ENCODE results near the gene LRRC3.
"Not testable (repeated sequence)": the region's sequence is repeated elsewhere in the genome, so short reads cannot be mapped to it uniquely, and the experiment has no call there.

Gene LRRC3

GRCh38 chr21:44498280-44499210, 43.2 kb downstream of the LRRC3 start:
- no peak for DNase-seq

DNA sequence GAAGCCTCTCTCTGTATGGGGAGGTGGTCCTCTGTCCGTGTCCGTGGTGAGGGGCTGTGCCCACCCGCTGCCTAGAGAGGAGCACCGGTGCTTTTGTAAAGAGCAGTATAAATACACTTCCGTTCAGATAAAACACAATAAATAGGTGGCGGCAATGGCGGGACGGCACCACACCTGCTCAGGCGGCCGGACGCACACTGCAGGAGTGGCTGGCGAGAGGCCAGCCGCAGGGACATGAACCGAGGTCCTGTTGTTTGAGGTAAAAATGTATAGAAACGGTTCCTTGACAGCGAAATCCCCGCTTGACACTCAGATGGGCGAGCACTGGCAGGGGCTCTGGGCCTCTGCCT, 43.9 kb downstream of the LRRC3 start:
- peak; percentile 1 for DNase-seq

GRCh38 chr21:44499631-44500030, 44.3 kb downstream of the LRRC3 start:
- DNase-seq: no peak

DNA sequence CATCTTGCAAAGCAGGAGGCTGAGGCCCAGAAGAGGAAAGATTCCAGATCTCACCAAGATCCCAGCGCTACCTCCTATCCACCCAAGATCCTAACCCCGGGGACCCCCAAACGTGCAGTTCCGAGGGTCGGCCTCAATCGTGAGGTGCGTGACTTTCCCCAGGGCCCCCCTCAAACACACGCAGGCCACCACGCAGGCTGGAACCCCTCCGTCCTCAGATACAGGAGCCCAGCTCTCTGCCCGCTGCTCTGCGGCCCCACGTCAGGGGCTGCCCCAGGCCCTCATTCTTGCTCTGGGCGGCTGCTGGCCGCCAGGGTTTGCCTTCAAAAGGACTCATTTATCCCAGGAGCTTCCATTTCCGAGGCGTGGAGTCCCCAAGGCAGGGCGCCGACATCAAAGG, 44.8 kb downstream of the LRRC3 start:
- DNase-seq: no peak

- DNase-seq: no peak
Measured at GRCh38 chr21:44502171-44502958, 47.1 kb downstream of the LRRC3 start.

GRCh38 chr21:44503006-44503889, 47.9 kb downstream of the LRRC3 start:
- DNase-seq: not testable (repeated sequence)

GRCh38 chr21:44503901-44504399, 48.6 kb downstream of the LRRC3 start:
- DNase-seq: no peak

DNA sequence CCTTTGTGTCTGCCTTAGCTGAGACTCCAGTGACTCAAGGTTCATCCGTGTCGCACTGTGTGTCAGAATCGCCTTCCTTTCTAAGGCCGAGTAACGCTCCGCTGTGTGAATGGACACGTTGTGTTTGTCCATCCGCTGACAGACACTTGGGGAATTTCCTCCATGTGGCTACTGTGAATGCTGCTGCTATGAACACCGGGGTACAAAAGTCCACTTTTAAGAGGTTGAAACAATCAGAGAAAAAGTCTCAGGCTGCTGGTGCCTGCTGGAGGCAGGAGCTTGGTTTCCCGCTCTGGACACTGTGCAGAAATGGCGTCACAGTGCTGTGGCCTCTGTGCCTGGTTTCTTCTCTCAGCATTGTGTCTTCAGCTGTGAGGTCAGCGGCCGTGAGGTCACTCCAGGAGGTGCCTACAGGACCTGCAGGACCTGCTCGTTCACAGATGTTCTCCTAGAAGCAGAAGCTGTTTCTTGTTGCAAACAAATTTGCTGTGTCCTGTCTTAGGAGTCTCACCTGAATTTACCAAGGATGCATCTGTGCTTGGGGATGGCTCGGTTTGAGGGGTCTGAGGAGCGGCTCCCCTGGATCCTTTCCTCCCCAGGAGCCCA, 50.5 kb downstream of the LRRC3 start:
- DNase-seq: no peak

GRCh38 chr21:44506279-44507255, 51.3 kb downstream of the LRRC3 start:
- DNase-seq: no peak

GRCh38 chr21:44507673-44508425, 52.5 kb downstream of the LRRC3 start:
- no peak for DNase-seq

DNA sequence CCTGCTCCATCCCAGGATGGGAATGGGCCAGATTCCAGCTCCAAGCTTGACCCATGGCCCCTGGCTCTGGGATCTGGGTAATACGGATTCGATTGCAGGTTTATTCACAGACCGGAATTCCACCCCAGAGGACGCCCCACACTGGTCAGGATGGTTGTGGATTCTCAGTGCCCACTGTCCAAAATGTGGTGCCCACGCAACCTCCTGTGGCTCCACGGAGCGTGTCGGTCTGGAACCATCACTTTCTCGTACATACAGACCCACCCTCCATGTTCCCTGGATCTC, 53.1 kb downstream of the LRRC3 start:
- DNase-seq: no peak

GRCh38 chr21:44508711-44509445, 53.6 kb downstream of the LRRC3 start:
- no peak for DNase-seq

DNA sequence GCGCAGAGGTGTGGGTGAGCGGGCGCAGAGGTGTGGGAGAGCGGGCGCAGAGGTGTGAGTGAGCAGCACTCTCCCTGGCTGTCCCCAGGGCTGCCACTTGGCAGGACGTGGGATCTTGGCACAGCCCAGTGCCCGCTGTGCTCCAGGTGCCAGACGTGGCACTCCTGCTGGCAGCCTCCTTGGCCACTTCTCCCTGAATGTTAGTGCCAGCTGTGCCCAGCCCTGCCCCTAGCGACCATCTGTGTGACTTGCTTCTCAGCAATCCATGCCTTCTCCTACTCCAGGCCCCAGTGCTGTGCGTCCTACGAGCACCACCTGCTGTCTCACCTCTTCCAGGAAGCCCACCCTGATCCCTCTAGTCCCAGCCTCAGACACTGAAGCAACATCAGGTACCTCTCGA, 54.2 kb downstream of the LRRC3 start:
- no peak for DNase-seq

- no peak for DNase-seq
Measured at GRCh38 chr21:44510109-44510507, 54.8 kb downstream of the LRRC3 start.

GRCh38 chr21:44510508-44511218, 55.4 kb downstream of the LRRC3 start:
- peak; percentile 21 for DNase-seq

DNA sequence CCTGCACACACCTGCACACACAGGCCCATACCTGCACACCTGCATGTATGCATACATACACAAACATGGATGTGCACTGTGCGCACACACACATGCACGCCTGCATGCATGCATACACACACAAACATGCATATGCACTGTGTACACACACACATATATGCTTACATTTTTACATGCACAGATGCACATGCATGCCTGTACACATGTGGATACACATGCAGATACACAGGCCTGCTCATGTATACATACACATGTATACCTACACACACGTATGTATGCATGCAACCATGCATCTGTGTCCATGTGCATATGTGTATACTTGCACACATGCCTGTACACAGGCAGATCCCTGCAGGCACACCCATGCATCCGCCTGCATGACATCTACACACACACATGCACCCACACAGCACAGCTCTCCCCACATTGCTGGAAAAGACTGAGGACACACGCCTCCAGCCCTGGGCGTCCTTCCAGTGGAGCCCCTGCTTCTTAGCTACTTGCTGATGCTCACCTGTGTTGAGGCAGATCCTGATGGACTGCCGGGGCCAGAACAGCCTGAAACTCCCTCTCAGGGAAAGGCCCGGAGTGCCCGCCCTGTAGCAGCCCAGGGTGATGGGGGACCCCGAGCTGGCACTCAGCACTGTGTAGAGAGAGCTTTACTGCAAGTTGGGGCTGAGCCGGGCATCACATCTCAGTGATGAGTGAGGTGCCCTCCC, 56.1 kb downstream of the LRRC3 start:
- DNase-seq: no peak

All from NCI-H774 (cell line).